Nephron progenitor cell (in vitro differentiated cells): ENCODE measurements around the gene CAB39L.

Experiments
- DNase-seq: peaks from one replicate; pipeline ENCODE4 v3.0.0; 2021
- H3K27ac Mint-ChIP-seq: 2 replicates; pipeline ENCODE4 v1.8.0; 2021; ENCODE audit warnings: mild to moderate bottlenecking, moderate library complexity, mixed read lengths
- H3K27me3 Mint-ChIP-seq: 2 replicates; pipeline ENCODE4 v1.8.0; 2021; ENCODE audit warnings: mild to moderate bottlenecking, low read depth, mixed read lengths; ENCODE audit not compliant: poor library complexity
- H3K36me3 Mint-ChIP-seq: 2 replicates; pipeline ENCODE4 v1.8.0; 2021; ENCODE audit warnings: low read depth, mixed read lengths
- H3K4me1 Mint-ChIP-seq: 2 replicates; pipeline ENCODE4 v1.8.0; 2021; ENCODE audit warnings: mixed read lengths
- H3K4me3 Mint-ChIP-seq: 2 replicates; pipeline ENCODE4 v1.8.0; 2021; ENCODE audit warnings: mild to moderate bottlenecking, moderate library complexity, mixed read lengths
- H3K9me3 Mint-ChIP-seq: 2 replicates; pipeline ENCODE4 v1.8.0; 2021; ENCODE audit warnings: mild to moderate bottlenecking, moderate library complexity, mixed read lengths
- CTCF ChIP-seq: fragments of 200-600 bp; sonication (generic); IDR thresholded peaks from 2 replicates; pipeline ENCODE4 v1.5.0; 2021; ENCODE audit warnings: antibody characterized with exemption

Gene CAB39L

GRCh38 chr13:49439609-49440008 lies 4.3 kb downstream of the CAB39L start:
- Mint-ChIP-seq H3K4me1 (peaks cover 15% of the 10 kb centered on the region), H3K4me3 (no peak overlapping the region)
- TF ChIP-seq CTCF = no peak

GRCh38 chr13:49437705-49438104 lies 6.2 kb downstream of the CAB39L start:
- H3K36me3 Mint-ChIP-seq = peaks cover 12% of the 10 kb centered on the region
- TF ChIP-seq CTCF = no peak
- H3K4me1 Mint-ChIP-seq = peaks cover under 1% of the 10 kb centered on the region
- no peaks in the 10 kb centered on the region for H3K9me3 Mint-ChIP-seq
- H3K27ac Mint-ChIP-seq = no peak overlapping the region
- H3K4me3 Mint-ChIP-seq = no peak overlapping the region
- no peak for DNase-seq
- H3K27me3 Mint-ChIP-seq = peaks cover 4% of the 10 kb centered on the region

More at GRCh38 chr13:49439609-49440008, 4.3 kb downstream of the CAB39L start:
- H3K27ac Mint-ChIP-seq = no peak overlapping the region
- peaks cover 4% of the 10 kb centered on the region for H3K27me3 Mint-ChIP-seq
- no peak for DNase-seq
- peaks cover 12% of the 10 kb centered on the region for H3K36me3 Mint-ChIP-seq
- no peaks in the 10 kb centered on the region for H3K9me3 Mint-ChIP-seq

- Mint-ChIP-seq H3K4me3 (no peak overlapping the region), H3K4me1 (no peaks in the 10 kb centered on the region), H3K9me3 (no peaks in the 10 kb centered on the region), H3K27me3 (peaks cover 4% of the 10 kb centered on the region), H3K36me3 (peaks cover 6% of the 10 kb centered on the region), H3K27ac (no peak overlapping the region)
- DNase-seq = no peak
- TF ChIP-seq CTCF = no peak
Observed at GRCh38 chr13:49436890-49437289, 7.0 kb downstream of the CAB39L start.

GRCh38 chr13:49435992-49436391 lies 7.9 kb downstream of the CAB39L start:
- TF ChIP-seq CTCF = no peak
- Mint-ChIP-seq H3K27me3 (peaks cover 4% of the 10 kb centered on the region), H3K4me1 (no peaks in the 10 kb centered on the region), H3K27ac (no peak overlapping the region), H3K9me3 (no peaks in the 10 kb centered on the region), H3K36me3 (peaks cover 5% of the 10 kb centered on the region), H3K4me3 (no peak overlapping the region)
- no peak for DNase-seq

GRCh38 chr13:49429121-49429520 lies 14.7 kb downstream of the CAB39L start:
- Mint-ChIP-seq H3K36me3 (peaks cover 18% of the 10 kb centered on the region), H3K27ac (no peak overlapping the region), H3K27me3 (no peaks in the 10 kb centered on the region), H3K9me3 (no peaks in the 10 kb centered on the region), H3K4me1 (peaks cover 3% of the 10 kb centered on the region), H3K4me3 (no peak overlapping the region)
- no peak for TF ChIP-seq CTCF
- DNase-seq = no peak

GRCh38 chr13:49428041-49428763 lies 15.7 kb downstream of the CAB39L start:
- H3K9me3 Mint-ChIP-seq = no peaks in the 10 kb centered on the region
- H3K27me3 Mint-ChIP-seq = no peaks in the 10 kb centered on the region
- no peak overlapping the region for H3K4me3 Mint-ChIP-seq
- H3K4me1 Mint-ChIP-seq = peaks cover 9% of the 10 kb centered on the region
- no peak for DNase-seq
- peaks cover 18% of the 10 kb centered on the region for H3K36me3 Mint-ChIP-seq
- no peak overlapping the region for H3K27ac Mint-ChIP-seq
- TF ChIP-seq CTCF = no peak
